CD14-positive monocyte (primary cell): ENCODE measurements around the gene CHST10. TPM values are rescaled to one million over a fixed set of nuclear protein-coding genes. Genes with fewer than 3 reads are reported as not detected.
A peak's percentile ranks its signal among the peaks of the same experiment; 100 is the strongest.

Experiments used
- DNase-seq, 3 donors: peaks; one replicate each; pipeline ENCODE4 v3.0.0-alpha.2; 2011 to 2022
- H2AFZ ChIP-seq: 2 replicates; pipeline ENCODE4 v1.6.0; 2012; ENCODE audit warnings: mild to moderate bottlenecking, low read depth, low read length, inconsistent platforms; ENCODE audit not compliant: insufficient read depth, poor library complexity, severe bottlenecking
- H3K27ac ChIP-seq, 2 donors: 1 replicate in 1 of 2; 2 replicates in 1 of 2; pipeline ENCODE4 v1.5.1; 2012 to 2013; ENCODE audit warnings: low read length in 2 of 2, control low read depth in 1 of 2, inconsistent platforms in 1 of 2, low read depth in 1 of 2, mild to moderate bottlenecking in 1 of 2
- H3K27me3 ChIP-seq, 2 donors: one replicate each; pipeline versions ENCODE4 v1.6.0 to v1.6.1; 2011 to 2013; ENCODE audit warnings: low read length in 2 of 2; ENCODE audit not compliant: control insufficient read depth in 2 of 2, insufficient read depth in 2 of 2
- H3K36me3 ChIP-seq, 2 donors: replicated peaks in 1 of 2; 1 replicate in 1 of 2; 2 replicates in 1 of 2; pipeline versions ENCODE4 v1.5.1 to v1.6.1; 2012 to 2013; ENCODE audit warnings: low read length in 2 of 2, control low read depth in 1 of 2, inconsistent platforms in 1 of 2, mild to moderate bottlenecking in 1 of 2; ENCODE audit not compliant: insufficient read depth in 2 of 2, control insufficient read depth in 1 of 2
- H3K4me1 ChIP-seq, 2 donors: 1 replicate in 1 of 2; 2 replicates in 1 of 2; pipeline versions ENCODE4 v1.5.1 to v1.6.1; 2012 to 2013; ENCODE audit warnings: low read length in 2 of 2, control low read depth in 1 of 2, inconsistent platforms in 1 of 2, mild to moderate bottlenecking in 1 of 2, moderate library complexity in 1 of 2; ENCODE audit not compliant: insufficient read depth in 2 of 2, control insufficient read depth in 1 of 2
- H3K4me2 ChIP-seq: replicated peaks from 2 replicates; pipeline ENCODE3; 2012; ENCODE audit warnings: low read length, moderate library complexity, mild to moderate bottlenecking; ENCODE audit not compliant: poor library complexity, severe bottlenecking; ENCODE audit errors: extremely low read depth
- H3K4me3 ChIP-seq, 3 experiments: fragments of 200-600 bp in 1 of 3; sonication (generic) in 1 of 3; replicated peaks in 1 of 3; 1 replicate in 2 of 3; 2 replicates in 1 of 3; pipeline ENCODE4 v1.5.1; 2011 to 2013; ENCODE audit warnings: low read length in 3 of 3, mild to moderate bottlenecking in 3 of 3, control low read depth in 2 of 3, low read depth in 2 of 3, inconsistent platforms in 1 of 3, moderate library complexity in 1 of 3
- H3K79me2 ChIP-seq: 2 replicates; pipeline ENCODE4 v1.6.0; 2012; ENCODE audit warnings: mild to moderate bottlenecking, control low read depth, inconsistent platforms, low read length, moderate library complexity; ENCODE audit not compliant: insufficient read depth
- H3K9ac ChIP-seq: 2 replicates; pipeline ENCODE4 v1.6.0; 2017; ENCODE audit warnings: low read length, mild to moderate bottlenecking; ENCODE audit not compliant: insufficient read depth, poor library complexity, severe bottlenecking
- H3K9me3 ChIP-seq, 2 donors: replicated peaks in 1 of 2; 1 replicate in 1 of 2; 2 replicates in 1 of 2; pipeline versions ENCODE4 v1.5.1 to v1.6.1; 2012 to 2013; ENCODE audit warnings: low read length in 2 of 2, control low read depth in 1 of 2; ENCODE audit not compliant: control insufficient read depth in 1 of 2, insufficient read depth in 1 of 2
- H4K20me1 ChIP-seq: 2 replicates; pipeline ENCODE4 v1.6.0; 2012; ENCODE audit warnings: mild to moderate bottlenecking, low read length, control low read depth, moderate library complexity; ENCODE audit not compliant: insufficient read depth
- H3K27ac Mint-ChIP-seq, 7 donors: one replicate each; pipeline ENCODE4 v1.8.0; 2020; ENCODE audit warnings: mild to moderate bottlenecking in 7 of 7, mixed read lengths in 7 of 7, moderate library complexity in 6 of 7, inconsistent platforms in 2 of 7
- H3K27me3 Mint-ChIP-seq, 3 donors: one replicate each; pipeline ENCODE4 v1.8.0; 2021 to 2022; ENCODE audit warnings: low read depth in 3 of 3, mild to moderate bottlenecking in 3 of 3, mixed read lengths in 3 of 3, moderate library complexity in 3 of 3, inconsistent platforms in 1 of 3
- H3K36me3 Mint-ChIP-seq, 2 donors: one replicate each; pipeline ENCODE4 v1.8.0; 2020; ENCODE audit warnings: mixed read lengths in 2 of 2, inconsistent platforms in 1 of 2, mild to moderate bottlenecking in 1 of 2
- H3K4me1 Mint-ChIP-seq: one replicate; pipeline ENCODE4 v1.8.0; 2020; ENCODE audit warnings: mild to moderate bottlenecking, mixed read lengths
- H3K4me3 Mint-ChIP-seq, 2 donors: one replicate each; pipeline ENCODE4 v1.8.0; 2020; ENCODE audit warnings: mild to moderate bottlenecking in 2 of 2, mixed read lengths in 2 of 2, moderate library complexity in 1 of 2
- H3K9me3 Mint-ChIP-seq, 7 donors: one replicate each; pipeline ENCODE4 v1.8.0; 2020 to 2022; ENCODE audit warnings: mixed read lengths in 7 of 7, mild to moderate bottlenecking in 6 of 7, moderate library complexity in 6 of 7, inconsistent platforms in 2 of 7
- CTCF ChIP-seq: fragments of 200-600 bp; IDR thresholded peaks from one replicate; pipeline ENCODE4 v1.8.0; 2022; ENCODE audit warnings: antibody characterized with exemption, mild to moderate bottlenecking
- WGBS: methylation state at CpG from one replicate; pipeline ENCODE4 v1.1.5; 2013; ENCODE audit warnings: missing lambda C conversion rate; ENCODE audit not compliant: insufficient coverage; 5-methylcytosine and 5-hydroxymethylcytosine counted together
- intact Hi-C, 2 donors: fragments of 100-400 bp; cut with micrococcal nuclease; formaldehyde crosslinking; loops; one replicate each; pipeline versions ENCODE4 v1.15.0 to v1.15.1; 2023
- polyA plus RNA-seq, 3 donors: library from polyadenylated mRNA; depleted of rRNA in 1 of 3; unstranded in 2 of 3; stranded (reverse) in 1 of 3; fragments of 300-500 nt in 2 of 3; fragments of >200 nt in 1 of 3; fragmentation: Illumina TruSeq in 2 of 3; gene quantifications; 1 replicate in 2 of 3; 2 replicates in 1 of 3; pipeline ENCODE4 v1.2.3, GENCODE V29; 2012 to 2021

Gene CHST10
- polyA plus RNA-seq, 3 donors = 0.52 to 0.54 TPM; not detected in 1

GRCh38 chr2:100396483-100396882, 21.0 kb downstream of the CHST10 start:
- H3K4me1 Mint-ChIP-seq = no peaks in the 10 kb centered on the region
- H3K27ac Mint-ChIP-seq = no peak overlapping the region
- H3K9me3 Mint-ChIP-seq = no peaks in the 10 kb centered on the region
- Histone ChIP-seq H3K9ac (no peak overlapping the region), H3K79me2 (no peaks in the 10 kb centered on the region), H4K20me1 (no peaks in the 10 kb centered on the region), H3K27me3 (no peaks in the 10 kb centered on the region), H2AFZ (no peak overlapping the region), H3K4me1 (no peaks in the 10 kb centered on the region), H3K4me2 (no peak overlapping the region), H3K36me3 (peaks cover 4 to 8% of the 10 kb centered on the region in 2 donors), H3K27ac (no peak overlapping the region), H3K9me3 (no peaks in the 10 kb centered on the region), H3K4me3 (no peak overlapping the region)
- intact Hi-C loops = no loop called here
- H3K4me3 Mint-ChIP-seq = no peak overlapping the region
- TF ChIP-seq CTCF = no peak
- no peak for DNase-seq
- peaks cover 13 to 24% of the 10 kb centered on the region in 2 donors for H3K36me3 Mint-ChIP-seq
- WGBS = 93% methylated on average over 3 of the region's 5 CpGs
- peaks cover 0 to 2% (median 0%) of the 10 kb centered on the region in 3 donors for H3K27me3 Mint-ChIP-seq

- Histone ChIP-seq H3K4me2 (no peak overlapping the region), H3K79me2 (no peaks in the 10 kb centered on the region), H2AFZ (no peak overlapping the region), H3K27me3 (no peaks in the 10 kb centered on the region), H3K4me1 (no peaks in the 10 kb centered on the region), H3K4me3 (no peak overlapping the region), H3K27ac (no peak overlapping the region), H3K36me3 (peaks cover 2 to 8% of the 10 kb centered on the region in 2 donors), H3K9ac (no peak overlapping the region), H3K9me3 (no peaks in the 10 kb centered on the region), H4K20me1 (no peaks in the 10 kb centered on the region)
- H3K4me1 Mint-ChIP-seq = no peaks in the 10 kb centered on the region
- H3K27ac Mint-ChIP-seq = peak overlapping the region in 1 of 7 donors; percentile 13
- no peak for DNase-seq
- H3K4me3 Mint-ChIP-seq = no peak overlapping the region
- 100% methylated on average over 5 of the region's 15 CpGs for WGBS
- intact Hi-C loops = no loop called here
- H3K27me3 Mint-ChIP-seq = peaks cover 0 to 2% (median 0%) of the 10 kb centered on the region in 3 donors
- peaks cover 13 to 22% of the 10 kb centered on the region in 2 donors for H3K36me3 Mint-ChIP-seq
- TF ChIP-seq CTCF = no peak
- H3K9me3 Mint-ChIP-seq = no peaks in the 10 kb centered on the region
Observed at GRCh38 chr2:100395532-100396350, 21.7 kb downstream of the CHST10 start.
